ENCODE measurements around the gene CLSTN2.

The CLSTN2 gene

DNA sequence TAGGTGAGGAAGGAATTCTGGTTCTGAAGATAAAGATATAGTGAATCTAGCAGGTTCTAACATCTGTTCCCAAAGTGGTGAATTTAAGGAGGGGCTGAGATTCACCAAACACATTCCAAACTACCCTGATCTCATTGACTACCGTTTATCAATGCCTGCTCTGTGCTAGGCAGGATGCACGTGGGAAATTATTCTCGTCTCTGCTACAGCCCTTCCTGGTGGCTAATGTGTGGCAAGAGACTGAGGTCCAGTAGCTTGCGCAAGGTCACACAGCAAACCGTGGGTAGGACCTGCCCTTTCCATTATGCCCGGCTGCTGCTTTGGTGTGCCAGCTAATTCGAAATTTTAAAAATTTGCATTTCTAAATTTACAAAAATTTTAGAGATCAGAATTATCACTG lies 533.4 kb downstream of the CLSTN2 start:
- DNase-seq: no peak

GRCh38 chr3:140469491-140469890 lies 534.5 kb downstream of the CLSTN2 start:
- no peak for DNase-seq

GRCh38 chr3:140470211-140470610 lies 535.2 kb downstream of the CLSTN2 start:
- no peak for DNase-seq

DNA sequence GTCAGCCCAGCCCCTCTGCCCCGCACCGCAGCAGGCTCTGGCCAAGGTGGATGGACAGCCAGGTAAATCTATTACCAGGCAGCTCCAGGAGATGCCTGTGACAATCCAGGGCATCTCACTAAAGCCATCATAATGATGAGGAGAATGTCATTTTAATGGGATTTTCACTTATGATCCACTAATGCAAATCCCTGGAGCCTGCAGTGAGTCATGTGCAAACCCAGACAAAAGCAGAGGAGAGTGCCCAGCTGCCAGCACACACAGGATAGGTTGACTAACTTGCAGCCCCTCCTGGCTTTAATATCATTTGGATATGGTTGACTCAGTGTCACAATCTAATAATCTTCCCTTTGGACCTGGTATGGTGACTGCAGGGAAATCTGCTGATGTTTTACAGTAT lies 536.0 kb downstream of the CLSTN2 start:
- no peak for DNase-seq

DNA sequence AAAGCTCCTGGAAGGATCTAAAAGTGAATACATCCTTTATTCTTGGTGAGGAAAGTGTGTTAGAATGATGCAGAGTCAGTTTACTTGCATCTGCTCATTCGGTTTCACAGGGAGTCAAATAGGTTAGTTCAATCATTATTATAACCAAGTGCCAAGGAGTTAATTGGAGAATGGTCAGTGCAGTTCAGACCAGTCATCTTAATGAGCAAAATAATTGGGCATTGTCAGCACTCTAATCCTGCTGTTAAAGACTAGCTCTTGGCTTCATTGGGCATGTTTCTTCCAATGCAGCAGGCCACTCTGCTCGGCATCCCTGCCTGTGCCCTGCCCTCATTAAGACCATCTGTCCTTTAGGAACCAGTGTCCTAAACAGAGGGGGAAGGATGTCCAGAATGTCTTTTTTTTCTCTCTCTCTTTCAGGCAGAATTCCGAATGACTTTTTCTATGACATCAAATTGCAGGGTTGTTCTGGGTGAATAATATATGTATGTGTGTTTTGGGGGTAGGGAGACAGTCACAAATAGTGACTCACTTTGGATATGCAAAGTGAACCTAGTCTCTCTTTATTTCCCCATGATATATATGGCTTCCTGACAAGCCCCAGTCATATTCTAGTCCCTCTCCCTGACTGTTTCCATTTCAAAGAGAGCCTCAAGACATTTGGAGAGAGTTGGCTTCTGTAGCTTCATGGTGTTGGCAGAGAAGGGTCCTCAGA lies 537.5 kb downstream of the CLSTN2 start:
- no peak for DNase-seq

- DNase-seq: no peak
These were observed 552.6 kb downstream of the CLSTN2 start for GRCh38 chr3:140487566-140487965.

GRCh38 chr3:140493271-140493670 lies 558.3 kb downstream of the CLSTN2 start:
- no peak for DNase-seq

DNA sequence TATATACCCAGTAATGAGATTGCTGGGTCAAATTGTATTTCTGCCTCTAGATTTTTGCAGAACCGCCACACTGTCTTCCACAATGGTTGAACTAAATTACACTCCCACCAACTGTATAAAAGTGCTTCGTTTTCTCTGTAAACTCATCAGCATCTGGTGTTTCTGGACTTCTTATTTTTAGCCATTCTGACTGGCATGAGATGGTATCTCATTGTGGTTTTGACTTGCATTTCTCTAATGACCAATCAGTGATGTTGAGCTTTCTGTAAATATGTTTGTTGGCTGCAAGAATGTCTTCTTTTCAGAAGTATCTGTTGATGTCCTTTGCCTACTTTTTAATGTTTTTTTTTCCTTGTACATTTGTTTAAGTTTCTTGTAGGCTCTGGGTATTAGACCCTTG lies 560.0 kb downstream of the CLSTN2 start:
- DNase-seq: no peak

DNA sequence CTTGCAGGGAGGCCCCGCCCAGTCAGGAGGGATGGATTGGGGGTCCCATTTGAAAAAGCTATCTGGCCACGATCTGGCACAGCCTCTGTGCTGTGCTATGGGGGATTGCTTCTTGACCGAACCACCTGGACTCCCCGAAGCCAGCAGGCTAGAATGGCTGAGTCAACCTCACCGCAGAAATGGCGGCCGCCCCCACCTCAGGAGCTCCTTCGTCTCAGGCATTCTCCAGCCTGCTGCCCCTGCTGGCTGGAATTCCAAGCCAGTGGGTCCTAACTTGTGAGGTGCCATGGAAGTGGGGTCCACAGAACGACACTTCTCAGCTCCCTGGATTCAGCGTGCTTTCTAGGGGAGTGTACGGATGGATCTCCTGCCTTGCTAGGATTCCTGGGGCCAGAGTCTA lies 562.3 kb downstream of the CLSTN2 start:
- DNase-seq: no peak

- no peak for DNase-seq
These were observed 564.3 kb downstream of the CLSTN2 start for GRCh38 chr3:140499114-140499757.

DNA sequence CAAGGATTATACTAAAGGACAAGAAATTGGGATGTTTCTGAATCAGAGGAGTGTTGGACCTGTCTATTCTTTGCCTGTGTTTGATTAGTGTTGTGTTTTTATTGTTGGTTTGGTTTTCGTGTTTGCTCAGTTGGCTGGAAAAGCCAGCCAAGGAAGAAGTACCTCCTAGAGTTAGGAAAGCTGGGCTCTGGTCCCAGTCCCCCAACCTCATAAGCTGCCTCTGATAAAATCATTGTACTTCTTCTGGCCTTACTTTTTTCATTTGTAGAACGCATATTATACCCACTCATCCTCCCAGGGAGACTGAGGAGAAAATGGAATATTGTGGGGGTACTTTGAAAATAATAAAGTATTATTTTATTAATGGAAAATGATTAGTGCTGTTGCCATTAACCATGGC lies 565.5 kb downstream of the CLSTN2 start:
- no peak for DNase-seq

GRCh38 chr3:140501061-140501769 lies 566.2 kb downstream of the CLSTN2 start:
- no peak for DNase-seq

- DNase-seq: no peak
These were observed 566.9 kb downstream of the CLSTN2 start for GRCh38 chr3:140501770-140502364.

DNA sequence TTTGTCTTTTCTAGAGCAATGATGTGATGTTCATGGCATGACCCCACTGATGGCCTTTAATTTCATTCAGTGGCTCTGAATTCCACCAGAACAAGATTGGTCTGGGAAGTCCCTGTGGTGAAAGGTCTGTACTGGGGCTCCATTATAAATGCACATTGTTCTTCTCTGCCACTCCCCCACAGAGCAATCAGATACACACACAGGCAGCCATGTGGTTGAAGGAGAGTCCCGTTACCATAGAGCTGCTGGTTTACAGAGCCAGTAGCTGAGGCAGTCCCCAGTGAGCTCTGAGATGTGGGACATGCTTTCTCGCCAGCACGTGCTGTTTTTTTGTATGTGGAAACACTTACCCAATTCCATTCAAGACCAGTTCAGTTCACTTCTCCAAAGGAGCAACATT lies 570.2 kb downstream of the CLSTN2 start:
- no peak for DNase-seq

- no peak for DNase-seq
These were observed 570.9 kb downstream of the CLSTN2 start for GRCh38 chr3:140505876-140506275.

DNA sequence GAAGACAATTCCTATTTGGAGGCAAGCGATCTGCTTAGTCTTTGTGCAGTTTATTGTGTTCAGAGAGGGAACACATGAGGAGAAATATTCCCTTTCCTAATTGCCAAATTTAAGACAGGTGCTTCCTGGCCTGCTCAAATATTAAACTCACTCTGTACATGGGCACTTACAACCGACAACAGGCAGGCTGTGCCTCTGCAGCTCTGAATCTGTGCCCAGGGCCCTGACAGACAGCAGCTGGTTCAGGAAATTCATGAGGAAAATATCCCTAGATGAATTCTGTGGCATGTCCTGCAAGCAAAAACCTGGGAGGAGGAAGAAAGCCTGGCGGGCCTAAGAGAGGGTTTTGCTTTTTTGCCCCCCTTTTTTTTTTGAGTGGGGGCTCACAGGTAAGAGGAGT lies 573.6 kb downstream of the CLSTN2 start:
- DNase-seq: no peak

DNA sequence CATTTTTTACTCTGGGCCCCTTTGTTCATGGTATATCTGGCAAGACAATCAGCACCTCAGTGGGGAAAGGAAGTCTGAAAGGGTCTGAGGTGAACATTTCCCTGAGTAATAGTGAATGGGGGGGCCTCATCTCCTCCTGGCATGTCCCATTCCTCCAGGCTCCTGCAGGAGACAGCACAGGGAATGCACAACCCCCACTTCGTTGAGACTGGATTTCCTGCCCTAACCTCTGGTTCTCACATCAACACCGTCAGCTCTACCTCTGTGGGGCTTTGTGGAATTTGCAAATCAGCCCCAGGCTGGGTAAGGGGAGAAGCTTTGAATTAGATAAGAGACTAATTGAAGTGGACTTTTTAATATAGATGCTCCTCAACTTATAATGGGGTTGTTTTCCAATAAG lies 574.5 kb downstream of the CLSTN2 start:
- DNase-seq: no peak

GRCh38 chr3:140510303-140510861 lies 575.4 kb downstream of the CLSTN2 start:
- no peak for DNase-seq

- no peak for DNase-seq
These were observed 586.9 kb downstream of the CLSTN2 start for GRCh38 chr3:140521751-140522445.

DNA sequence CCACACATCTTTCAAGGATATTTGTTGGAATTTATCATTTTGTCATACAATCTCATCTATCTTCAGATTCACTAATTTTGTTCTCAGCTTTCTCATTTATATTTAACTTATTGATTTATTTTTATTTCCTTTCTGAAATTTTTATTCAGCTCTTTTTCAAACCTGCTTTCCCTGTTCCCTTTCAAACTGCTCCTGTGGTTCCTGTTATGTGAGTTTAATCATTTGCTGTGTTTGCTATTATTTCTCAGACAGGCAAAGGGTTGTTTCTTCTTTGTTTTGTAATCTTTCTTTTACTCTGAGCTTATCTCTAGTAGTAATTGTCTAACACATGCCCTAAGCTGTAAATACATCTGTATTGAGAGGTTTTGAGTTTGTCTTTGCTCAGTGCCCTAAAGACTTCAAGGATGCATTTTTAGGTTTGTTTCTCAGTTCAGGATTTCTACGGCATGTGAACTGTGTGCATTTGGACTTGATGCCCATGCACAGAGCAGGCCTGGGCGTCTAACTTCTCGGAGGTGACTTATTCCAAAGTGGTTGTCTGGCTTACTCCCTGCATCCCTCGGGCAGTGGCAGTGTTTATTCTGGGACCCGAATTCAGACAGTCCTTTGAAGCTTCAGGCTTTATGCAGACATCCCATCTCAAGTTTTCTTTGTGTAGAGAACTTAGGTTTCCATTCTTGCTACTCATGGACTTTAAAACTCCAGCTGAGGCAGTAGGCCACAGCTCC lies 587.8 kb downstream of the CLSTN2 start:
- no peak for DNase-seq

DNA sequence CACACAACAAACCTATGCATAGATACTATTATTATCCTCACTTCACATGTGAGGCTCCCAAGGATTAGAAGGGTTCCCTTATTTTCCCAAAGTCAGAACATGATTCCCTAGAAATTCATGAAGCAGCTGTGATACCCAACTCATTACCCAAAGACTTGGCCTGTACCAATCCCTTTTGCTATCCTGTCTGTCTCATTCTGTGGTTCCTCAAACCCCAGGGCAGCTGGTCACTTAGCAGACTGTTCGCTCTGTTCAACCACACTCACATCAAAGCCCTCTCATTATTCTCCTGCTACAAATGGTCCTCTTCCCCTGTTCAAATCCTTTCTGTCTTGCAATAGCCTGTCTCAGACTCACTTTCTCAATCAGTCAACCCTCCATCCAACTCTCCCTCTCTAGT lies 588.6 kb downstream of the CLSTN2 start:
- no peak for DNase-seq

DNA sequence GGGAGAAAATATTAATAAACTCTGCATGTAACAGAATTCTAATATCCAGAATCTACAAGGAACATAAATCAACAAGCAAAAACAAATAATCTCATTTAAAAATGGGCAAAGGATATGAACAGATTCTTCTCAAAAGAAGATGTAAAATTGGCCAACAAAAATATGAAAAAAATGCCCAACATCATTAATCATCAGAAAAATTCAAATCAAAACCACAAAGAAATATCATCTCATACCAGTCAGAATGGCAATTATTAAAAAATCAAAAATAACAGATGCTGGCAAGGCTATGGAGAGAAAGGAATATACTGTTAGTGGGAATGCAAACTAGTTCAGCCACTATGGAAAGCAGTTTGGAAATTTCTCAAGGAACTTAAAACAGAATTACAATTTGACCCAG lies 592.2 kb downstream of the CLSTN2 start:
- no peak for DNase-seq
